Natural killer cell treated with Interleukin-12 subunit alpha and Interleukin-12 subunit beta and Interleukin-15 and Interleukin-18, amount 100 ng/mL, for 72 hours (primary cell): ENCODE measurements around the gene ARHGAP10. TPM values are rescaled to one million over a fixed set of nuclear protein-coding genes. Genes with fewer than 3 reads are reported as not detected.

Source experiments
- ATAC-seq, 2 donors: fragments of 150-1000 bp; cut with Tn5 transposase in 1 of 2; sonication (Bioruptor Pico), chemical (Tn5 transposase) in 1 of 2; 2 replicates each; pipeline ENCODE4 v1.10.0; 2021
- DNase-seq: peaks from one replicate; pipeline ENCODE4 v3.0.0; 2022; ENCODE audit warnings: low spot score
- H3K27ac Mint-ChIP-seq, 2 donors: 1 replicate in 1 of 2; 2 replicates in 1 of 2; pipeline ENCODE4 v1.8.0; 2022; ENCODE audit warnings: mixed read lengths in 2 of 2, mild to moderate bottlenecking in 1 of 2, moderate library complexity in 1 of 2
- H3K27me3 Mint-ChIP-seq, 2 donors: 1 replicate in 1 of 2; 2 replicates in 1 of 2; pipeline ENCODE4 v1.8.0; 2022; ENCODE audit warnings: mixed read lengths in 2 of 2
- H3K36me3 Mint-ChIP-seq: one replicate; pipeline ENCODE4 v1.8.0; 2022; ENCODE audit warnings: mixed read lengths
- H3K4me1 Mint-ChIP-seq, 2 donors: 1 replicate in 1 of 2; 2 replicates in 1 of 2; pipeline ENCODE4 v1.8.0; 2022; ENCODE audit warnings: low read depth in 2 of 2, mixed read lengths in 2 of 2, mild to moderate bottlenecking in 1 of 2
- H3K4me3 Mint-ChIP-seq: one replicate; pipeline ENCODE4 v1.8.0; 2022; ENCODE audit warnings: mixed read lengths
- H3K9me3 Mint-ChIP-seq: 2 replicates; pipeline ENCODE4 v1.8.0; 2022; ENCODE audit warnings: mixed read lengths
- total RNA-seq, 2 donors: library from RNA; stranded (reverse); gene quantifications; one replicate each; pipeline ENCODE4 v1.2.3, GENCODE V29; 2022

ARHGAP10 gene
- total RNA-seq, 2 donors from 2014 or later = 7.4 to 11.4 TPM

DNA sequence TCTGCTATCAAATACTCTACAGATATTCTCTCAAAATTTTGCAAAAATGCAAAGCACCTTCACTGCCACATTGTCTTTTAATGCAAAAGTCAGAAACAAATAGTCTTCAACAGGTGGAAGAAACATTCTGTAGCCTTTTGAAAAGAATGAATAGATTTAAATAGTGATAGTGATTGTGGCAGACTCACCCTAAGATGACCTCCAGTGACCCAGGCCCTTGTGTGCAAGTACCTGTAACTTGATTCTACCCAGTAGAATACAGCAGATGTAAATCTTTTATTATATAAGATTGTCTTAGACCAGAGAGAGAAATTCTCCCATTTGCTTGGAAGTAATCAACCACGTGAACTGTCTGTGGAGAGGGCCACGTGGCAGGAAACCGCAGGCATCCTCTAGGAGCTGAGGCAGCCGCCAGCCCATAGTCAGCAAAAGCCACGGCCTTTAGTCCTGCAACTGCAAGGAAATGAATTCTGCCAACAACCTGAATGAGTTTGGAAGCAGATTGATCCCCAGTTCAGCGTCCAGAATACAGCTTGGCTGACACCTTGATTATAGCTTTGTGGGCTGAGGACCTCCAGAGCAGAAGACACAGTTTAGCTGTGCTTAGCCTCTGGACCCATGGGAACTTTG lies 272.5 kb downstream of the ARHGAP10 start:
- ATAC-seq (no peak), DNase-seq (no peak)
- H3K4me3 Mint-ChIP-seq = no peak overlapping the region
- peak overlapping the region in 1 of 2 donors; percentile 5 for H3K27ac Mint-ChIP-seq
- H3K9me3 Mint-ChIP-seq = no peaks in the 10 kb centered on the region
- H3K36me3 Mint-ChIP-seq = peaks cover 4% of the 10 kb centered on the region
- H3K27me3 Mint-ChIP-seq = no peaks in the 10 kb centered on the region
- H3K4me1 Mint-ChIP-seq = peaks cover 18 to 21% of the 10 kb centered on the region in 2 donors

DNA sequence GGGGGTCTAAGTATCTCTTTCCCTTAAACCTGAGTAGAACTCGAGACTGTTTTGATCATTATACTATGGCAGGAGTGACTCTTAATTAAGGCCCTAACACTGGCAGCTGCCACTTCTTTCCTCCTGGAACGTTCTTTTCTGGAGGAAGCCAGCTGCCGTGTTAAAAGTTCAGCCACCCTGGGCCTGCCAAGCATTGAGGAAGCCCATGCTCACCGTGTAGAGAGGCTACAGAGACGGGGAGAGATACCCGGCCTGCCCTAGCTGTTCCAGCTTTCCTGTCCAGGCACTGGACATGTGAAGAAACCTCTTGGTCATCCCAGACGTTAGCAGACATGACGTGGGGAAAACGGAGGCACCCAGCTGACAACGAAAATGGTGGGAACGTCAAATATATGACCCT lies 274.1 kb downstream of the ARHGAP10 start:
- H3K27ac Mint-ChIP-seq = no peak overlapping the region
- H3K4me3 Mint-ChIP-seq = no peak overlapping the region
- peaks cover 4% of the 10 kb centered on the region for H3K36me3 Mint-ChIP-seq
- ATAC-seq (no peak), DNase-seq (no peak)
- peaks cover 18 to 21% of the 10 kb centered on the region in 2 donors for H3K4me1 Mint-ChIP-seq
- no peaks in the 10 kb centered on the region for H3K9me3 Mint-ChIP-seq
- no peaks in the 10 kb centered on the region for H3K27me3 Mint-ChIP-seq

DNA sequence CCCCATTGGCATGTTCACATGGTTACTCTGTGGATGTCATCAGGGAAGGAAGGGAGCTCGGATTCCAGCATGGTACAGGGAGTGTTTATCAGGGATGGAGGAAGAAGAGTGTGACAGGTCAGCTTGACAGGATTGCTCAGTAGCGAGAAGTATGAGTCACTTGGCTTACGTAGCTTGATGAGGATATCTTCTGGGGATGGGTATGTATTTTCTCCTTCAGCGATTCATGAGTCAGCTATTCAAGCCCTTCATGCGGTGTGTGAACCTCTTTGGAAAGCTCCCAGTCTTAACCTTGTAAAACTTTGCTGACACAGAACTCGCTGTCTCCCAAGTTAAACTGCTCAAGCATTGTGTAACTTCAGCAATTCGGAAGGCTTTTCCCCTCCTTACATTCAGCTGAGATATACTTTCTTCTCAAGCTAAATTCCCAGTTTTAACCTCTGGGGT lies 275.4 kb downstream of the ARHGAP10 start:
- ATAC-seq = no peak
- Mint-ChIP-seq H3K27me3 (no peaks in the 10 kb centered on the region), H3K4me3 (no peak overlapping the region), H3K36me3 (peaks cover 4% of the 10 kb centered on the region), H3K4me1 (peaks cover 18 to 21% of the 10 kb centered on the region in 2 donors), H3K27ac (no peak overlapping the region), H3K9me3 (no peaks in the 10 kb centered on the region)
- no peak for DNase-seq

- Mint-ChIP-seq H3K4me3 (no peak overlapping the region), H3K36me3 (peaks cover 4% of the 10 kb centered on the region), H3K4me1 (peaks cover 16 to 21% of the 10 kb centered on the region in 2 donors), H3K9me3 (no peaks in the 10 kb centered on the region), H3K27ac (peak overlapping the region in 1 of 2 donors; percentile 39), H3K27me3 (no peaks in the 10 kb centered on the region)
- DNase-seq (no peak), ATAC-seq (no peak)
Measured at GRCh38 chr4:148007792-148008191, 275.9 kb downstream of the ARHGAP10 start.

- Mint-ChIP-seq H3K9me3 (no peaks in the 10 kb centered on the region), H3K4me3 (no peak overlapping the region)
Measured at GRCh38 chr4:148015058-148015457, 283.2 kb downstream of the ARHGAP10 start.

GRCh38 chr4:148015468-148015867 lies 283.6 kb downstream of the ARHGAP10 start:
- ATAC-seq = no peak
- Mint-ChIP-seq H3K9me3 (no peaks in the 10 kb centered on the region), H3K4me3 (no peak overlapping the region), H3K27ac (no peak overlapping the region), H3K36me3 (no peaks in the 10 kb centered on the region), H3K4me1 (peaks cover 3 to 5% of the 10 kb centered on the region in 2 donors), H3K27me3 (no peaks in the 10 kb centered on the region)
- no peak for DNase-seq

More at GRCh38 chr4:148015058-148015457, 283.2 kb downstream of the ARHGAP10 start:
- peaks cover 3 to 5% of the 10 kb centered on the region in 2 donors for H3K4me1 Mint-ChIP-seq
- H3K27me3 Mint-ChIP-seq = no peaks in the 10 kb centered on the region
- H3K36me3 Mint-ChIP-seq = no peaks in the 10 kb centered on the region
- no peak overlapping the region for H3K27ac Mint-ChIP-seq
- DNase-seq = no peak
- ATAC-seq = no peak

DNA sequence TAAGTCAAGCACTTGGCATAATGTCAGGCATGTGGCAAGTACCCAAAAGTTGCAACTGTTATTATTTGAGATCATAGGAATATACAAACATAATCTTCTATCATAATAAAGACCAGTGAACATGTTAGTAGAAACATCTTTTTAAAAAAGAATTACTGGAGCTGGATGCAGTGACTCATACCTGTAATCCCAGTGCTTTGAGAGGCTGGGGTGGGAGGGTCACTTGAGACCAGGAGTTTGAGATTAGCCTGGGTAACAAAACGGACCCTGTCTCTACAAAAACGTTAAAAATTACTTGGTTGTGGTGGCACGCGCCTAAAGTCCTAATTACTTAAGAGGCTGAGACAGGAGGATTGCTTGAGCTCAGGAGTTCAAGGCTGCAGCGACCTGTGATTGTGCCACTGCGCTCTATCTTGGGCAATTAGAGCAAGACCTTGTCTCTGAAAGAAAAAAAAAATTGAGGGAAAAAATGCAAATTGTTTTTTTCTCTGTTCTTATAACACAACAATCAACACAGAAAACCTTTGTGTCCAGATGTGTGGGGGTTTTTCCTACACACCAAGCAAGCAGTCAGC lies 284.3 kb downstream of the ARHGAP10 start:
- no peak for ATAC-seq
- no peaks in the 10 kb centered on the region for H3K36me3 Mint-ChIP-seq
- peaks cover 3 to 5% of the 10 kb centered on the region in 2 donors for H3K4me1 Mint-ChIP-seq
- H3K4me3 Mint-ChIP-seq = no peak overlapping the region
- H3K27ac Mint-ChIP-seq = no peak overlapping the region
- no peaks in the 10 kb centered on the region for H3K9me3 Mint-ChIP-seq
- H3K27me3 Mint-ChIP-seq = no peaks in the 10 kb centered on the region
- no peak for DNase-seq

DNA sequence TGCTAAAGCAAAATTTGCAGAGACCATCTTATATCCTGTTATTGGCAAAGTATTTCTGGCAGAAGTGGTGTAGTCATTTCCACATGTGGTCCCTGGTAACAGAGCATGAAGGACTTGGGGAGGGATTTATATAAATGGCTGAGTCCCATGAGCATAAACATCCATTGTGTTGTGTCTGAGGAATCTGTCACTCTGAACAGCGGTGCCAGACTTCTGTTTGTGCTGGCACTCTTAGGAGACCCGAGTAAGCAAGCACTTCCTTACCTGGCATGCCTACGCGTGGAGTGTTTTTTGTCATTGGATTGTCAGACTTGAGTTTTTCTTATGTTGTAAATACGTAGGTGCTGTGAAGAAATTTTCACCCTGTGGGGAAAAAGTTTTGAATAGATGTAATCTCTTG lies 285.9 kb downstream of the ARHGAP10 start:
- DNase-seq = no peak
- no peaks in the 10 kb centered on the region for H3K9me3 Mint-ChIP-seq
- peaks cover 3 to 5% of the 10 kb centered on the region in 2 donors for H3K4me1 Mint-ChIP-seq
- no peaks in the 10 kb centered on the region for H3K36me3 Mint-ChIP-seq
- no peaks in the 10 kb centered on the region for H3K27me3 Mint-ChIP-seq
- no peak overlapping the region for H3K27ac Mint-ChIP-seq
- ATAC-seq = no peak
- no peak overlapping the region for H3K4me3 Mint-ChIP-seq

- no peak for ATAC-seq
- DNase-seq = no peak
- Mint-ChIP-seq H3K36me3 (no peaks in the 10 kb centered on the region), H3K9me3 (no peaks in the 10 kb centered on the region), H3K27me3 (no peaks in the 10 kb centered on the region), H3K4me3 (no peak overlapping the region), H3K4me1 (no peaks in the 10 kb centered on the region), H3K27ac (no peak overlapping the region)
Measured at GRCh38 chr4:148021686-148022085, 289.8 kb downstream of the ARHGAP10 start.

DNA sequence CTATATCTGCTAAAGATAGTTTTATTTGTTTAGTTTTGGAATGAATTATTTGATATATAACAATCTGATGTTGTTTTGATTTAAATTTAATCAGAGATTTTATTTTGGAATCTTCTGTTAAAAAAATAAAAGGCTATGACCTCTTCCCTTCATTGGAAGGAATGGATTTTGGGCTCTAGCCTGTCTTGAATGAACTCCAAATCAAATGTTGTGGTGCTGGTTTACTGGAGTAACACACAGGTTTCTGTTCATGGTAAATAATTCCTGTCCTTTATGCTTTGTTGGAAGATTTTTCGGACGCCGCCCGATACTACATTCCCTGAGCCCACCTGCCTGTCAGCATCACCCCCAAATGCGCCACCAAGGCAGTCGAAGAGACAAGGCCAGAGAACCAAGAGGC lies 291.1 kb downstream of the ARHGAP10 start:
- no peak for ATAC-seq
- H3K4me3 Mint-ChIP-seq = no peak overlapping the region

GRCh38 chr4:148023512-148024181 lies 291.8 kb downstream of the ARHGAP10 start:
- H3K9me3 Mint-ChIP-seq = no peaks in the 10 kb centered on the region
- peaks cover 6% of the 10 kb centered on the region for H3K36me3 Mint-ChIP-seq
- ATAC-seq = no peak
- H3K4me1 Mint-ChIP-seq = no peaks in the 10 kb centered on the region
- H3K4me3 Mint-ChIP-seq = no peak overlapping the region
- no peaks in the 10 kb centered on the region for H3K27me3 Mint-ChIP-seq
- H3K27ac Mint-ChIP-seq = no peak overlapping the region
- no peak for DNase-seq

More for the DNA sequence above, 291.1 kb downstream of the ARHGAP10 start:
- no peaks in the 10 kb centered on the region for H3K9me3 Mint-ChIP-seq
- H3K4me1 Mint-ChIP-seq = no peaks in the 10 kb centered on the region
- H3K27me3 Mint-ChIP-seq = no peaks in the 10 kb centered on the region
- H3K27ac Mint-ChIP-seq = no peak overlapping the region
- H3K36me3 Mint-ChIP-seq = no peaks in the 10 kb centered on the region
- DNase-seq = no peak

- ATAC-seq (no peak), DNase-seq (no peak)
- H3K27ac Mint-ChIP-seq = no peak overlapping the region
- H3K27me3 Mint-ChIP-seq = no peaks in the 10 kb centered on the region
- H3K36me3 Mint-ChIP-seq = peaks cover 6% of the 10 kb centered on the region
- H3K4me3 Mint-ChIP-seq = no peak overlapping the region
- no peaks in the 10 kb centered on the region for H3K9me3 Mint-ChIP-seq
- H3K4me1 Mint-ChIP-seq = no peaks in the 10 kb centered on the region
Measured at GRCh38 chr4:148025981-148026380, 294.1 kb downstream of the ARHGAP10 start.

- no peaks in the 10 kb centered on the region for H3K9me3 Mint-ChIP-seq
- H3K27ac Mint-ChIP-seq = no peak overlapping the region
- DNase-seq = no peak
- no peak overlapping the region for H3K4me3 Mint-ChIP-seq
- no peaks in the 10 kb centered on the region for H3K4me1 Mint-ChIP-seq
- H3K27me3 Mint-ChIP-seq = no peaks in the 10 kb centered on the region
- ATAC-seq = no peak
- peaks cover 6% of the 10 kb centered on the region for H3K36me3 Mint-ChIP-seq
Measured at GRCh38 chr4:148027201-148027600, 295.3 kb downstream of the ARHGAP10 start.

GRCh38 chr4:148029781-148030180 lies 297.9 kb downstream of the ARHGAP10 start:
- H3K36me3 Mint-ChIP-seq = peaks cover 6% of the 10 kb centered on the region
- no peak overlapping the region for H3K4me3 Mint-ChIP-seq
- DNase-seq (no peak), ATAC-seq (no peak)
- no peaks in the 10 kb centered on the region for H3K9me3 Mint-ChIP-seq
- H3K27ac Mint-ChIP-seq = no peak overlapping the region
- H3K4me1 Mint-ChIP-seq = no peaks in the 10 kb centered on the region
- no peaks in the 10 kb centered on the region for H3K27me3 Mint-ChIP-seq
